ENCODE data around the gene CCDC82.
A peak's percentile ranks its signal among the peaks of the same experiment; 100 is the strongest.

Gene CCDC82

GRCh38 chr11:96314326-96315020 is 75.2 kb downstream of the CCDC82 start:
- TF ChIP-seq CTCF (IDR thresholded peaks at IDR 0.05; ENCODE audit: poor library complexity, severe bottlenecking) = no peak
- Histone ChIP-seq H3K9me3 (ENCODE audit: severe bottlenecking) (no peaks in the 10 kb centered on the region), H3K36me3 (ENCODE audit: low read depth) (no peaks in the 10 kb centered on the region), H3K4me1 (ENCODE audit: insufficient read depth, poor library complexity, severe bottlenecking) (peaks cover 49% of the 10 kb centered on the region), H3K4me3 (ENCODE audit: severe bottlenecking) (no peak overlapping the region), H3K27ac (ENCODE audit: poor library complexity, severe bottlenecking) (peak overlapping the region; percentile 98), H3K27me3 (ENCODE audit: insufficient read depth, poor library complexity, severe bottlenecking) (no peaks in the 10 kb centered on the region)
- ATAC-seq (ENCODE audit: low read depth) (peak; percentile 90), DNase-seq (ENCODE audit: low spot score) (no peak)

- Histone ChIP-seq H3K36me3 (ENCODE audit: low read depth) (no peaks in the 10 kb centered on the region), H3K9me3 (ENCODE audit: severe bottlenecking) (no peaks in the 10 kb centered on the region), H3K4me3 (ENCODE audit: severe bottlenecking) (no peak overlapping the region), H3K27ac (ENCODE audit: poor library complexity, severe bottlenecking) (peak overlapping the region; percentile 98), H3K4me1 (ENCODE audit: insufficient read depth, poor library complexity, severe bottlenecking) (peaks cover 62% of the 10 kb centered on the region), H3K27me3 (ENCODE audit: insufficient read depth, poor library complexity, severe bottlenecking) (no peaks in the 10 kb centered on the region)
- ATAC-seq (ENCODE audit: low read depth) (no peak), DNase-seq (ENCODE audit: low spot score) (no peak)
- no peak for TF ChIP-seq CTCF (IDR thresholded peaks at IDR 0.05; ENCODE audit: poor library complexity, severe bottlenecking)
These were observed 76.5 kb downstream of the CCDC82 start for GRCh38 chr11:96313163-96313562.

- peak overlapping the region; percentile 98 for H3K27ac ChIP-seq (ENCODE audit: poor library complexity, severe bottlenecking)
- no peaks in the 10 kb centered on the region for H3K36me3 ChIP-seq (ENCODE audit: low read depth)
- DNase-seq (ENCODE audit: low spot score) (no peak), ATAC-seq (ENCODE audit: low read depth) (no peak)
- TF ChIP-seq CTCF (IDR thresholded peaks at IDR 0.05; ENCODE audit: poor library complexity, severe bottlenecking) = no peak
- no peaks in the 10 kb centered on the region for H3K27me3 ChIP-seq (ENCODE audit: insufficient read depth, poor library complexity, severe bottlenecking)
- peaks cover 78% of the 10 kb centered on the region for H3K4me1 ChIP-seq (ENCODE audit: insufficient read depth, poor library complexity, severe bottlenecking)
- H3K4me3 ChIP-seq (ENCODE audit: severe bottlenecking) = no peak overlapping the region
- no peaks in the 10 kb centered on the region for H3K9me3 ChIP-seq (ENCODE audit: severe bottlenecking)
These were observed 78.6 kb downstream of the CCDC82 start for GRCh38 chr11:96311120-96311568.

- Histone ChIP-seq H3K36me3 (ENCODE audit: low read depth) (no peaks in the 10 kb centered on the region), H3K9me3 (ENCODE audit: severe bottlenecking) (no peaks in the 10 kb centered on the region), H3K4me3 (ENCODE audit: severe bottlenecking) (no peak overlapping the region), H3K27me3 (ENCODE audit: insufficient read depth, poor library complexity, severe bottlenecking) (no peaks in the 10 kb centered on the region), H3K4me1 (ENCODE audit: insufficient read depth, poor library complexity, severe bottlenecking) (peaks cover 80% of the 10 kb centered on the region), H3K27ac (ENCODE audit: poor library complexity, severe bottlenecking) (peak overlapping the region; percentile 98)
- DNase-seq (ENCODE audit: low spot score) (no peak), ATAC-seq (ENCODE audit: low read depth) (no peak)
- no peak for TF ChIP-seq CTCF (IDR thresholded peaks at IDR 0.05; ENCODE audit: poor library complexity, severe bottlenecking)
These were observed 79.5 kb downstream of the CCDC82 start for GRCh38 chr11:96310236-96310635.

- H3K27me3 ChIP-seq (ENCODE audit: insufficient read depth, poor library complexity, severe bottlenecking) = no peaks in the 10 kb centered on the region
- H3K9me3 ChIP-seq (ENCODE audit: severe bottlenecking) = no peaks in the 10 kb centered on the region
- ATAC-seq (ENCODE audit: low read depth) = no peak
- no peak for DNase-seq (ENCODE audit: low spot score)
- H3K4me1 ChIP-seq (ENCODE audit: insufficient read depth, poor library complexity, severe bottlenecking) = peaks cover 78% of the 10 kb centered on the region
- no peak overlapping the region for H3K4me3 ChIP-seq (ENCODE audit: severe bottlenecking)
- no peak for TF ChIP-seq CTCF (IDR thresholded peaks at IDR 0.05; ENCODE audit: poor library complexity, severe bottlenecking)
- H3K27ac ChIP-seq (ENCODE audit: poor library complexity, severe bottlenecking) = peak overlapping the region; percentile 98
- H3K36me3 ChIP-seq (ENCODE audit: low read depth) = no peaks in the 10 kb centered on the region
These were observed 80.1 kb downstream of the CCDC82 start for GRCh38 chr11:96309643-96310017.
